Endodermal cell (in vitro differentiated cells): Measurements from ENCODE around the gene ZNF398. TPM values are rescaled to one million over a fixed set of nuclear protein-coding genes. Genes with fewer than 3 reads are reported as not detected.

Experiments used
- DNase-seq: peaks from one replicate; pipeline ENCODE4 v3.0.0-alpha.2; 2017
- H3K27ac ChIP-seq: 2 replicates; pipeline ENCODE4 v1.5.1; 2013; ENCODE audit warnings: mild to moderate bottlenecking, low read depth, low read length, moderate library complexity
- H3K27me3 ChIP-seq: 2 replicates; pipeline ENCODE4 v1.6.1; 2013; ENCODE audit warnings: mild to moderate bottlenecking, low read length, moderate library complexity; ENCODE audit not compliant: insufficient read depth, control insufficient read depth, poor library complexity, severe bottlenecking
- H3K36me3 ChIP-seq: 2 replicates; pipeline ENCODE4 v1.7.0; 2013; ENCODE audit warnings: mild to moderate bottlenecking, low read length, moderate library complexity; ENCODE audit not compliant: control insufficient read depth, insufficient read depth
- H3K4me1 ChIP-seq: one replicate; pipeline ENCODE4 v1.7.0; 2013; ENCODE audit warnings: low read length; ENCODE audit not compliant: control insufficient read depth, insufficient read depth
- H3K4me3 ChIP-seq: 2 replicates; pipeline ENCODE4 v1.5.1; 2013; ENCODE audit warnings: mild to moderate bottlenecking, low read length, moderate library complexity
- H3K9ac ChIP-seq: 2 replicates; pipeline ENCODE4 v1.6.1; 2013; ENCODE audit warnings: mild to moderate bottlenecking, low read length, moderate library complexity; ENCODE audit not compliant: poor library complexity, severe bottlenecking; ENCODE audit errors: extremely low read depth
- H3K9me3 ChIP-seq: 2 replicates; pipeline ENCODE4 v1.6.1; 2013; ENCODE audit warnings: mild to moderate bottlenecking, low read length, moderate library complexity; ENCODE audit not compliant: control insufficient read depth
- H3K27ac Mint-ChIP-seq: 2 replicates; pipeline ENCODE4 v1.8.0; 2020; ENCODE audit warnings: mixed read lengths
- H3K27me3 Mint-ChIP-seq: 2 replicates; pipeline ENCODE4 v1.8.0; 2021; ENCODE audit warnings: mild to moderate bottlenecking, mixed read lengths; ENCODE audit not compliant: insufficient read depth
- H3K36me3 Mint-ChIP-seq: 2 replicates; pipeline ENCODE4 v1.8.0; 2020; ENCODE audit warnings: low read depth, mixed read lengths
- H3K4me1 Mint-ChIP-seq: 2 replicates; pipeline ENCODE4 v1.8.0; 2020; ENCODE audit warnings: mixed read lengths
- H3K4me3 Mint-ChIP-seq: 2 replicates; pipeline ENCODE4 v1.8.0; 2020; ENCODE audit warnings: mild to moderate bottlenecking, moderate library complexity, mixed read lengths
- H3K9me3 Mint-ChIP-seq: 2 replicates; pipeline ENCODE4 v1.8.0; 2020; ENCODE audit warnings: mild to moderate bottlenecking, mixed read lengths
- WGBS, 2 experiments: methylation state at CpG; one replicate each; pipeline versions ENCODE4 v1.1.5 to v1.1.7; 2013; ENCODE audit warnings: missing lambda C conversion rate in 2 of 2, mixed read lengths in 1 of 2; ENCODE audit not compliant: insufficient coverage in 1 of 2, insufficient read length in 1 of 2; 5-methylcytosine and 5-hydroxymethylcytosine counted together
- total RNA-seq, 2 donors: library from RNA; stranded (reverse); fragmentation: NEBNext Ultra II Directional in 1 of 2; extraction: Animal tissue kit (Norgen Biotek cat#: 25700) in 1 of 2; gene quantifications; 2 replicates in 1 of 2; 3 replicates in 1 of 2; pipeline ENCODE4 v1.2.1, GENCODE V29; 2021
- TF ChIP-seq, protein P1 (sequence below): fragments of 200-600 bp; sonication (generic); conservative IDR thresholded peaks from 2 replicates; pipeline ENCODE4 v1.5.0; 2021; ENCODE audit warnings: antibody characterized with exemption, mild to moderate bottlenecking

The ZNF398 gene
- total RNA-seq, 2 donors from 2014 or later = 13.4 to 21.2 TPM

DNA sequence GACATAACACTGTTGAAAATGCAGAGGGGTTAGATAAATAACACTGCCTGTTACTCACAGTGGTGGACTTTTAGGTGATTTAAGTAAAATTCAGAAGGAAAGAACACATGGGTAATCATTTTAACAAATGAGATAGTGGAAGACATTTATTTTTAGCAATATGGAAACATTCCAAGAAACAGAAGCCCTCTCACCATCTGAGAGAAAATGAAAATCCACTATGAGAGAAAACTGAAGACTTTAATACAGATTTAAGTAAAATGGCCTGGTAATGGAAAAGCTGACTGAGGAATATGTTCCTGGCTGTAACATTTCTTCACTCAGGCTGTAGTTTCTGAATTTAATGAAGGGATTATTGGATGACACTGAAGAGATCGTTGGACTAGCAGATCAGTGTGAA, 44.6 kb upstream of the ZNF398 start:
- no peak for DNase-seq
- H3K4me3 ChIP-seq = no peak overlapping the region
- no peak overlapping the region for H3K27ac Mint-ChIP-seq
- no peak overlapping the region for H3K27ac ChIP-seq
- no peaks in the 10 kb centered on the region for H3K9me3 Mint-ChIP-seq
- no peaks in the 10 kb centered on the region for H3K36me3 ChIP-seq
- no peaks in the 10 kb centered on the region for H3K9me3 ChIP-seq
- no peak overlapping the region for H3K4me3 Mint-ChIP-seq
- TF ChIP-seq, protein P1, sequence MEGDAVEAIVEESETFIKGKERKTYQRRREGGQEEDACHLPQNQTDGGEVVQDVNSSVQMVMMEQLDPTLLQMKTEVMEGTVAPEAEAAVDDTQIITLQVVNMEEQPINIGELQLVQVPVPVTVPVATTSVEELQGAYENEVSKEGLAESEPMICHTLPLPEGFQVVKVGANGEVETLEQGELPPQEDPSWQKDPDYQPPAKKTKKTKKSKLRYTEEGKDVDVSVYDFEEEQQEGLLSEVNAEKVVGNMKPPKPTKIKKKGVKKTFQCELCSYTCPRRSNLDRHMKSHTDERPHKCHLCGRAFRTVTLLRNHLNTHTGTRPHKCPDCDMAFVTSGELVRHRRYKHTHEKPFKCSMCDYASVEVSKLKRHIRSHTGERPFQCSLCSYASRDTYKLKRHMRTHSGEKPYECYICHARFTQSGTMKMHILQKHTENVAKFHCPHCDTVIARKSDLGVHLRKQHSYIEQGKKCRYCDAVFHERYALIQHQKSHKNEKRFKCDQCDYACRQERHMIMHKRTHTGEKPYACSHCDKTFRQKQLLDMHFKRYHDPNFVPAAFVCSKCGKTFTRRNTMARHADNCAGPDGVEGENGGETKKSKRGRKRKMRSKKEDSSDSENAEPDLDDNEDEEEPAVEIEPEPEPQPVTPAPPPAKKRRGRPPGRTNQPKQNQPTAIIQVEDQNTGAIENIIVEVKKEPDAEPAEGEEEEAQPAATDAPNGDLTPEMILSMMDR = no peak
- H3K4me1 Mint-ChIP-seq = no peaks in the 10 kb centered on the region
- peaks cover 13% of the 10 kb centered on the region for H3K36me3 Mint-ChIP-seq
- no peak overlapping the region for H3K9ac ChIP-seq
- no peaks in the 10 kb centered on the region for H3K27me3 ChIP-seq
- no peaks in the 10 kb centered on the region for H3K4me1 ChIP-seq
- H3K27me3 Mint-ChIP-seq = no peaks in the 10 kb centered on the region
- WGBS, 2 experiments = 71 to 83% methylated on average over 1 of the region's 1 CpG

DNA sequence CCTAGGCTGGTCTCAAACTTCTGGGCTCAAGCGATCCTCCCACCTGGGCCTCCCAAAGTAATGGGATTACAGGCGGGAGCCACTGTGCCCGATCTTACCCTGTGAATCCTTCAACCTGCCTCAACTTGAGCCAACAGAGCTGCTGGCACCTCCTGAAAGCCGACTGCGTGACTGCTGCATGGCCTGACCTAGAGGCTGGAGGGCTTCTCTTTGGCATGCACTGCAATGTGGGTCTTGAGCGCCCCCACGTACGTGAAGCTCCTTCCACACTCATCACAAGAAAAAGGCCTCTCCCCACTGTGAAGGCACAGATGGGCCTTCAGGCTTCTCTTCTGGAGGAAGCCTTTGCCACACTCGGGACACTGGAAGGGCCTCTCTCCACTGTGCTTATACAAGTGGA, 43.8 kb upstream of the ZNF398 start:
- H3K27ac ChIP-seq = no peak overlapping the region
- Mint-ChIP-seq H3K9me3 (no peaks in the 10 kb centered on the region), H3K36me3 (peaks cover 13% of the 10 kb centered on the region), H3K4me3 (no peak overlapping the region), H3K27ac (no peak overlapping the region), H3K4me1 (no peaks in the 10 kb centered on the region), H3K27me3 (no peaks in the 10 kb centered on the region)
- no peaks in the 10 kb centered on the region for H3K9me3 ChIP-seq
- TF ChIP-seq, protein P1 = no peak
- no peaks in the 10 kb centered on the region for H3K36me3 ChIP-seq
- H3K4me3 ChIP-seq = no peak overlapping the region
- DNase-seq = no peak
- 93 to 98% methylated on average over 9 of the region's 9 CpGs for WGBS, 2 experiments
- H3K9ac ChIP-seq = no peak overlapping the region
- H3K27me3 ChIP-seq = no peaks in the 10 kb centered on the region
- no peaks in the 10 kb centered on the region for H3K4me1 ChIP-seq

DNA sequence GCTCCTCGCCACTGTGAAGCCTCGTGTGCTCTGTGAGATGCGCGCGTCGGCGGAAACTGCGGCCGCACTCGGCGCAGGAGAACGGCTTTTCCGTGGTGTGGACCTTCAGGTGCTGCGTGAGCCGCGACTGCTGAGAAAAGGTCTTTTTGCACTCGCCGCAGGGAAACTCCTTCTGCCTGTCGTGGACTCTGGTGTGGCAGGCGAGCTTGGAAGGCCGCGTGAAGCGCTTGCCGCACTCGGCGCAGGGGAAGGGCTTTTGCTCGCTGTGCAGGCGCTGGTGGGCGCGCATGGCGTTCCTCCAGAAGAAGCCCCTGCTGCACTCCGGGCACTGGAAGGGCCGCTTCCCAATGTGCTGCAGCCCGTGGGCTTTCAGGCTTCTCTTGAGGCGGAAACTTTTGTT, 43.0 kb upstream of the ZNF398 start:
- no peaks in the 10 kb centered on the region for H3K27me3 ChIP-seq
- H3K36me3 ChIP-seq = no peaks in the 10 kb centered on the region
- no peaks in the 10 kb centered on the region for H3K4me1 ChIP-seq
- no peaks in the 10 kb centered on the region for H3K9me3 Mint-ChIP-seq
- no peak overlapping the region for H3K4me3 ChIP-seq
- no peak for DNase-seq
- TF ChIP-seq, protein P1 = no peak
- H3K36me3 Mint-ChIP-seq = peaks cover 15% of the 10 kb centered on the region
- 97% methylated on average over 34 to 35 of the region's 35 CpGs for WGBS, 2 experiments
- no peak overlapping the region for H3K4me3 Mint-ChIP-seq
- no peak overlapping the region for H3K27ac Mint-ChIP-seq
- H3K27ac ChIP-seq = no peak overlapping the region
- H3K9me3 ChIP-seq = no peaks in the 10 kb centered on the region
- H3K4me1 Mint-ChIP-seq = no peaks in the 10 kb centered on the region
- no peaks in the 10 kb centered on the region for H3K27me3 Mint-ChIP-seq
- H3K9ac ChIP-seq = no peak overlapping the region
